ENCODE data around the gene AP1G2.

Gene AP1G2

DNA sequence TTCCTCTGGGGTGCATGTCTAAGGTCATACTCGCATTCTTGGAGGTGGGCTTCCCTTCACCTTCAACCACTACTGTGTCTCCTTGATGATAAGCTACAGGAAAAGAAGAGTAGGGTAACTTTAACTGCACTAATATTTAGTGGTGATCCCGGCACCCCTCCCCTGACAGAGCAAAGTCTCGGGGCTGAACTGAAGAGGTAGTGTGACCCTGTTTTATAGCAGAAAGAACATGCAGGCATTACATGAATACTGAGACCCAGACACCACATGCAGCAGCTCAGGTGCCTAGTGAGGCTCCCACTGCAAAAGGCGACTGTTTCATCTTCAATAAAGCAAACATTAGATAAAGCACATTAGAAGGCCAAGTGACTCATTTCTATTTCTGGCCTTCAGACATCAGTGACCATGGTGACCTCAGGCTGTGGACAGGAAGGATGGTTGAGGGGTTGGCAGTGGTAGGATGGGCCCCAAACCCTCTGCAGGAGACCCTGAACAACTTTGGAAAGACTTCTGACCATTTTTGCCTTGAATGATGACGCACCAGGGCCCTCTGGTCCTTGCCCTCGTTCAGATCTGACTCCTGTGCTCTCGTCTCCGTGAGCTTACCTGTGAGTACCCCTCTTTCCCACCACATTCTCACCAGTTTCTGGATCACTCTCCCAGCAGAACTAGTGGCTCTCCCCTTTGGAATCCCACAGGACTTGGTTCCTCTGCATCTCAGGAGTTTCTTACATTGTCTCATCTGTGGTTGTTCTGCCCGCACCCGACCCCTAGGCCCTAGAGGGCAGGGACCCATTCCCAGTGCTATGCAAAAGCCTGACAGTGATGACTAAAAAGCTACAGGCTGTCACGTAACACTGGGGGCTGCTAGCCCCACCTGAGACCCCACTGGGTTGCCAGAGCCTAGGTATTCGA, 34.8 kb upstream of the AP1G2 start:
- TF ChIP-seq RAD21 (IDR thresholded peaks at IDR 0.05; ENCODE audit: low read depth): no peak
- TF ChIP-seq NFIC (IDR thresholded peaks at IDR 0.05): no peak
- no peak for TF ChIP-seq EP300 (IDR thresholded peaks at IDR 0.05; ENCODE audit: borderline replicate concordance)
- no peak for TF ChIP-seq FOXM1 (IDR thresholded peaks at IDR 0.05; ENCODE audit: borderline replicate concordance, low read depth)
- TF ChIP-seq TAF1 (IDR thresholded peaks at IDR 0.05; ENCODE audit: low read depth): no peak
- TF ChIP-seq EGR1 (IDR thresholded peaks at IDR 0.05): no peak
- TF ChIP-seq CEBPB (IDR thresholded peaks at IDR 0.05): no peak
- TF ChIP-seq ZBTB7A (IDR thresholded peaks at IDR 0.05; ENCODE audit: low read depth): no peak
- TF ChIP-seq, protein P1, sequence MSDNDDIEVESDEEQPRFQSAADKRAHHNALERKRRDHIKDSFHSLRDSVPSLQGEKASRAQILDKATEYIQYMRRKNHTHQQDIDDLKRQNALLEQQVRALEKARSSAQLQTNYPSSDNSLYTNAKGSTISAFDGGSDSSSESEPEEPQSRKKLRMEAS (IDR thresholded peaks at IDR 0.05): no peak
- TF ChIP-seq TCF12 (IDR thresholded peaks at IDR 0.05; ENCODE audit: low read depth): no peak

- TF ChIP-seq CREB1 (IDR thresholded peaks at IDR 0.05; ENCODE audit: low read depth): no peak
- TF ChIP-seq TAF1 (IDR thresholded peaks at IDR 0.05; ENCODE audit: low read depth): no peak
- no peak for TF ChIP-seq ZBTB7A (IDR thresholded peaks at IDR 0.05; ENCODE audit: low read depth)
- TF ChIP-seq, protein P1 (IDR thresholded peaks at IDR 0.05): no peak
- TF ChIP-seq NFIC (IDR thresholded peaks at IDR 0.05): no peak
- no peak for TF ChIP-seq YY1 (IDR thresholded peaks at IDR 0.05; ENCODE audit: low read depth)
- TF ChIP-seq REST (IDR thresholded peaks at IDR 0.05; ENCODE audit: low read depth): no peak
- TF ChIP-seq EP300 (IDR thresholded peaks at IDR 0.05; ENCODE audit: borderline replicate concordance): no peak
- TF ChIP-seq RAD21 (IDR thresholded peaks at IDR 0.05; ENCODE audit: low read depth): no peak
- TF ChIP-seq USF1 (IDR thresholded peaks at IDR 0.05): no peak
- TF ChIP-seq TEAD4 (IDR thresholded peaks at IDR 0.05): no peak
- no peak for TF ChIP-seq FOXM1 (IDR thresholded peaks at IDR 0.05; ENCODE audit: borderline replicate concordance, low read depth)
- no peak for TF ChIP-seq EGR1 (IDR thresholded peaks at IDR 0.05)
These were observed 34.2 kb upstream of the AP1G2 start for GRCh38 chr14:23601845-23602180.

GRCh38 chr14:23601424-23601823, 33.8 kb upstream of the AP1G2 start:
- TF ChIP-seq ZBTB7A (IDR thresholded peaks at IDR 0.05; ENCODE audit: low read depth) (no peak), TAF1 (IDR thresholded peaks at IDR 0.05; ENCODE audit: low read depth) (no peak), RAD21 (IDR thresholded peaks at IDR 0.05; ENCODE audit: low read depth) (no peak), EP300 (IDR thresholded peaks at IDR 0.05; ENCODE audit: borderline replicate concordance) (no peak), NFIC (IDR thresholded peaks at IDR 0.05) (no peak), EGR1 (IDR thresholded peaks at IDR 0.05) (no peak), YY1 (IDR thresholded peaks at IDR 0.05; ENCODE audit: low read depth) (no peak), USF1 (IDR thresholded peaks at IDR 0.05) (no peak), FOXM1 (IDR thresholded peaks at IDR 0.05; ENCODE audit: borderline replicate concordance, low read depth) (no peak), REST (IDR thresholded peaks at IDR 0.05; ENCODE audit: low read depth) (no peak), CREB1 (IDR thresholded peaks at IDR 0.05; ENCODE audit: low read depth) (no peak), CEBPB (IDR thresholded peaks at IDR 0.05) (no peak), TCF12 (IDR thresholded peaks at IDR 0.05; ENCODE audit: low read depth) (no peak), TEAD4 (IDR thresholded peaks at IDR 0.05) (no peak)
- TF ChIP-seq, protein P1 (IDR thresholded peaks at IDR 0.05): no peak

DNA sequence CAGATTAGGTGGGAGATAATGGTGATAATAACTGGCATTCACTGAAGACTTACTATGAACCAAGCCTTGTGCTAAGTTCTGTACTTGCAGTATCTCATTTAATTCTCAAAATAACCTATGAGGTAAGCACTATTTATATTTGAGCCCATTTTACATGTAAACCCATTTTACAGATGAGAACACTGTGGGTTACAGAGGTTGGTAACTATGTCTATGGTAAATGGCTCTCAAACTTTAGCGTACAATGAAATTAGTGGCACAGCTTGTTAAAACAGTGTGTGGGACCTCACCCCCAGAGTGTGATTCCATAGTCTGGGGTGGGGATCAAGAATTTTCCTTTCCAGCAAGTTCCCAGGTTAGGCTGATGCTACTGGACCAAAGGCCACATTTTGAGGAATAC, 33.2 kb upstream of the AP1G2 start:
- TF ChIP-seq FOXM1 (IDR thresholded peaks at IDR 0.05; ENCODE audit: borderline replicate concordance, low read depth) (no peak), EP300 (IDR thresholded peaks at IDR 0.05; ENCODE audit: borderline replicate concordance) (no peak), CEBPB (IDR thresholded peaks at IDR 0.05) (no peak), CREB1 (IDR thresholded peaks at IDR 0.05; ENCODE audit: low read depth) (no peak), USF1 (IDR thresholded peaks at IDR 0.05) (no peak), REST (IDR thresholded peaks at IDR 0.05; ENCODE audit: low read depth) (no peak), TCF12 (IDR thresholded peaks at IDR 0.05; ENCODE audit: low read depth) (no peak), TAF1 (IDR thresholded peaks at IDR 0.05; ENCODE audit: low read depth) (no peak), RAD21 (IDR thresholded peaks at IDR 0.05; ENCODE audit: low read depth) (no peak), EGR1 (IDR thresholded peaks at IDR 0.05) (no peak), YY1 (IDR thresholded peaks at IDR 0.05; ENCODE audit: low read depth) (no peak), NFIC (IDR thresholded peaks at IDR 0.05) (no peak), TEAD4 (IDR thresholded peaks at IDR 0.05) (no peak)

Data from Ishikawa (cell line).